ENCODE data around the gene SLC17A4.

- no peak for TF ChIP-seq EZH2 (IDR thresholded peaks at IDR 0.05; ENCODE audit: borderline replicate concordance)
- TF ChIP-seq CTCF (IDR thresholded peaks at IDR 0.05; ENCODE audit: poor library complexity) = peak; percentile 39
Measured at GRCh38 chr6:25788305-25788922, 33.9 kb downstream of the SLC17A4 start.

Measured in hepatocyte (in vitro differentiated cells).